ENCODE measurements around the gene DNAL1. TPM values are rescaled to one million over a fixed set of nuclear protein-coding genes. Genes with fewer than 3 reads are reported as not detected.

The DNAL1 gene
- 10 to 100 TPM; 14.0 to 16.4 TPM for total RNA-seq
- long read RNA-seq, full-length matches to known transcripts = 2 of 3 reads
- long read RNA-seq, partial matches to known transcripts = 0 of 3 reads
- long read RNA-seq, other reads (novel, unspliced or antisense) = 1 of 3 reads

GRCh38 chr14:73644531-73645247 is at the start of gene DNAL1:
DNAL1 (plus strand) TSS chr14:73644986; CDS start chr14:73645040, 54 bp downstream.
- DNase-seq (peak; percentile 96), ATAC-seq (peak; percentile 100)
- intact Hi-C loops (cut with DNase I) = no loop called here

GRCh38 chr14:73599499-73599898 is 45.3 kb upstream of the DNAL1 start:
- peak in 1 of 2 donors; percentile 57 for ATAC-seq
- intact Hi-C loops (cut with DNase I) = no loop called here
- DNase-seq = no peak

- ATAC-seq = no peak
- DNase-seq = no peak
- intact Hi-C loops (cut with DNase I) = no loop called here
Measured at GRCh38 chr14:73602994-73603393, 41.8 kb upstream of the DNAL1 start.

GRCh38 chr14:73606271-73606670 is 38.5 kb upstream of the DNAL1 start:
- intact Hi-C loops (cut with DNase I) = no loop called here
- ATAC-seq = no peak
- DNase-seq = no peak

- DNase-seq = no peak
- ATAC-seq = no peak
- intact Hi-C loops (cut with DNase I) = no loop called here
Measured at GRCh38 chr14:73607241-73607640, 37.5 kb upstream of the DNAL1 start.

GRCh38 chr14:73610687-73611086 is 34.1 kb upstream of the DNAL1 start:
- intact Hi-C loops (cut with DNase I) = no loop called here
- DNase-seq (no peak), ATAC-seq (no peak)

GRCh38 chr14:73612339-73613045 is 32.3 kb upstream of the DNAL1 start, which contains the start of gene ACOT6:
ACOT6 (plus strand) TSS chr14:73612517; CDS start chr14:73612572, 55 bp downstream.
- intact Hi-C loops (cut with DNase I) = no loop called here
- peak; percentile 95 to 96 for ATAC-seq

GRCh38 chr14:73613046-73613383 is 31.8 kb upstream of the DNAL1 start:
- DNase-seq (no peak), ATAC-seq (peak; percentile 19 to 45)
- intact Hi-C loops (cut with DNase I) = no loop called here

More at GRCh38 chr14:73612339-73613045, 32.3 kb upstream of the DNAL1 start, which contains the start of gene ACOT6:
- DNase-seq = peak; percentile 78

GRCh38 chr14:73613419-73613963 is 31.3 kb upstream of the DNAL1 start:
- intact Hi-C loops (cut with DNase I) = no loop called here
- no peak for ATAC-seq
- no peak for DNase-seq

- ATAC-seq (no peak), DNase-seq (no peak)
- intact Hi-C loops (cut with DNase I) = no loop called here
Measured at GRCh38 chr14:73616831-73617230, 28.0 kb upstream of the DNAL1 start.

- ATAC-seq = no peak
- intact Hi-C loops (cut with DNase I) = no loop called here
- no peak for DNase-seq
Measured at GRCh38 chr14:73619524-73619923, 25.3 kb upstream of the DNAL1 start.

GRCh38 chr14:73620268-73620667 is 24.5 kb upstream of the DNAL1 start:
- intact Hi-C loops (cut with DNase I) = no loop called here
- ATAC-seq (peak in 1 of 2 donors; percentile 80), DNase-seq (no peak)

- DNase-seq = no peak
- intact Hi-C loops (cut with DNase I) = no loop called here
- ATAC-seq = no peak
Measured at GRCh38 chr14:73623504-73624054, 21.2 kb upstream of the DNAL1 start.

GRCh38 chr14:73625706-73626105 is 19.1 kb upstream of the DNAL1 start:
- DNase-seq (no peak), ATAC-seq (no peak)
- intact Hi-C loops (cut with DNase I) = no loop called here

- no peak for DNase-seq
- ATAC-seq = no peak
- intact Hi-C loops (cut with DNase I) = no loop called here
Measured at GRCh38 chr14:73627151-73627558, 17.6 kb upstream of the DNAL1 start.

GRCh38 chr14:73630009-73630780 is 14.6 kb upstream of the DNAL1 start:
- DNase-seq (no peak), ATAC-seq (no peak)
- intact Hi-C loops (cut with DNase I) = loop anchor here in 1 of 2 donors (5.0 kb wide), 1 partner anchor 123 kb away; no protein-coding TSS in a partner anchor

- ATAC-seq = peak; percentile 89 to 91
- intact Hi-C loops (cut with DNase I) = loop anchor here (2.0 to 5.0 kb wide), 2 partner anchors 125 to 126 kb away; no protein-coding TSS in a partner anchor
- peak; percentile 47 for DNase-seq
Measured at GRCh38 chr14:73633116-73634010, 11.4 kb upstream of the DNAL1 start.

Measured in left cardiac atrium (tissue), 4 donors.